HEK293T (cell line): Measurements from ENCODE around the gene OSR1.

ENCODE experiments used
- CTCF ChIA-PET: fragments of 350-600 bp; formaldehyde crosslinking; extraction: SDS; loops from one replicate; lab custom pipeline; 2021; ENCODE audit warnings: antibody characterized with exemption, inconsistent platforms; lab: Yijun Ruan, JAX
- POLR2A ChIA-PET: fragments of 350-600 bp; formaldehyde crosslinking; extraction: SDS; loops from one replicate; lab custom pipeline; 2020; ENCODE audit warnings: antibody characterized with exemption, inconsistent platforms; lab: Yijun Ruan, JAX
- DNase-seq: peaks from one replicate; pipeline ENCODE4 v3.0.0; 2012; ENCODE audit warnings: mixed read lengths; ENCODE audit errors: extremely low spot score
- ARNT ChIP-seq: fragments of 450-650 bp; IDR thresholded peaks from 2 replicates; pipeline ENCODE4 v1.6.1; 2017; ENCODE audit warnings: mild to moderate bottlenecking
- BHLHE40 ChIP-seq: fragments of 450-650 bp; IDR thresholded peaks from 2 replicates; pipeline ENCODE4 v1.6.1; 2016; ENCODE audit warnings: mild to moderate bottlenecking, moderate library complexity, borderline replicate concordance
- CTBP1 ChIP-seq: fragments of 450-650 bp; IDR thresholded peaks from 2 replicates; pipeline ENCODE4 v1.6.1; 2016; ENCODE audit warnings: borderline replicate concordance
- ELF4 ChIP-seq: fragments of 450-650 bp; IDR thresholded peaks from 2 replicates; pipeline ENCODE4 v1.6.1; 2017; ENCODE audit warnings: antibody characterized with exemption
- FOXA1 ChIP-seq: fragments of 450-650 bp; IDR thresholded peaks from 2 replicates; pipeline ENCODE4 v1.6.1; 2016; ENCODE audit warnings: mild to moderate bottlenecking
- FOXK2 ChIP-seq: fragments of 450-650 bp; IDR thresholded peaks from 2 replicates; pipeline ENCODE4 v1.6.1; 2016; ENCODE audit warnings: mild to moderate bottlenecking
- FOXM1 ChIP-seq: fragments of 450-650 bp; IDR thresholded peaks from 2 replicates; pipeline ENCODE4 v1.6.1; 2017; ENCODE audit warnings: mild to moderate bottlenecking, borderline replicate concordance
- HDGF ChIP-seq: fragments of 450-650 bp; IDR thresholded peaks from 2 replicates; pipeline ENCODE4 v1.6.1; 2017; ENCODE audit warnings: antibody characterized with exemption, borderline replicate concordance
- L3MBTL2 ChIP-seq: fragments of 450-650 bp; conservative IDR thresholded peaks from 2 replicates; pipeline ENCODE4 v1.6.1; 2016; ENCODE audit warnings: mild to moderate bottlenecking
- LEF1 ChIP-seq: fragments of 450-650 bp; IDR thresholded peaks from 2 replicates; pipeline ENCODE4 v1.6.1; 2017; ENCODE audit warnings: mild to moderate bottlenecking, borderline replicate concordance
- NFRKB ChIP-seq: fragments of 450-650 bp; IDR thresholded peaks from 2 replicates; pipeline ENCODE4 v1.6.1; 2016; ENCODE audit warnings: mild to moderate bottlenecking, moderate library complexity
- SP1 ChIP-seq: fragments of 450-650 bp; IDR thresholded peaks from 2 replicates; pipeline ENCODE4 v1.6.1; 2017
- SUZ12 ChIP-seq: fragments of 450-650 bp; IDR thresholded peaks from 2 replicates; pipeline ENCODE4 v1.6.1; 2016; ENCODE audit warnings: mild to moderate bottlenecking
- TARDBP ChIP-seq: fragments of 450-650 bp; IDR thresholded peaks from 2 replicates; pipeline ENCODE4 v1.6.1; 2016
- ZNF384 ChIP-seq: fragments of 450-650 bp; IDR thresholded peaks from 2 replicates; pipeline ENCODE4 v1.6.1; 2016
- TF ChIP-seq, protein P1 (sequence below): fragments of 450-650 bp; IDR thresholded peaks from 2 replicates; pipeline ENCODE4 v1.6.1; 2016

OSR1 gene

DNA sequence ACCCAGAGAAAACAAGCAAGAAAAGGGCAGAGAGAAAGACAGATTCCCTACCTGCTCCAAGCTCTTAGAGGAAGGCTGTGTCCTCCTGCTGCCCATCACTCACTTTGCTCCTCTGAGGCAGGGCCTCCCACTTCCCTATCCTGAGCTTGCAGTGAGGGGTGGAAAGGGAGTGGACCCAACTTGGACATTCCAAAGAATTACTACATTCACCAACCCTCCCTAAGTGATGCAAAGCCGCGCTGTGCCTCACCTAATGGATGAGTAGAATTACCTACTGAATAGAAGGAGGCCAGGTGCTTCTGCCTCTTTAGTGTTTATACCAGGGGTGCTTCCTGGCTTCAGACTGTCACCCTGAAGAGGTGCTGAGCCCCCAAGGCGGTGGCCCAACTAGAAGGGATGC, 5.6 kb upstream of the OSR1 start:
- ChIA-PET POLR2A (no interaction called here), CTCF (interaction anchor here (1.2 kb wide), 1 partner anchor 16 kb away, joined by 4 read pairs; no protein-coding TSS in a partner anchor)
- no peak for DNase-seq
- TF ChIP-seq HDGF (no peak), NFRKB (no peak), FOXM1 (no peak), TARDBP (no peak), BHLHE40 (no peak), LEF1 (no peak), ELF4 (no peak), ZNF384 (no peak), FOXA1 (no peak), FOXK2 (no peak), SUZ12 (no peak)
- TF ChIP-seq, protein P1, sequence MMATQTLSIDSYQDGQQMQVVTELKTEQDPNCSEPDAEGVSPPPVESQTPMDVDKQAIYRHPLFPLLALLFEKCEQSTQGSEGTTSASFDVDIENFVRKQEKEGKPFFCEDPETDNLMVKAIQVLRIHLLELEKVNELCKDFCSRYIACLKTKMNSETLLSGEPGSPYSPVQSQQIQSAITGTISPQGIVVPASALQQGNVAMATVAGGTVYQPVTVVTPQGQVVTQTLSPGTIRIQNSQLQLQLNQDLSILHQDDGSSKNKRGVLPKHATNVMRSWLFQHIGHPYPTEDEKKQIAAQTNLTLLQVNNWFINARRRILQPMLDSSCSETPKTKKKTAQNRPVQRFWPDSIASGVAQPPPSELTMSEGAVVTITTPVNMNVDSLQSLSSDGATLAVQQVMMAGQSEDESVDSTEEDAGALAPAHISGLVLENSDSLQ, result no peak

DNA sequence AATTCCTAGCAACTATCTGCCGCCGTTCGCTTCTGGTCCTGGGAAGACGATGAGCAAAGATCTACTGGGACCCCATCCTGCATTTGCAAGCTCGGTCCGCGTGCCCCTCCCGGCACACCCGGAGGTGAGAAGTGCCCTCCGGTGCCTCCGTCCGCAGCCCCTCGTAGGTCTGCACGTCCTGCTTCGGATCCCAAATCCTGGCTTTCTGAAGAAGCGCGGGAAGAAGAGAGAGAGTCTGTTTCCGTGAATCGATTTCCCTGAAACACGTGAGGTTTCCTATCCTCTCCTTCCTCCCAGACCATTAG, 5.0 kb upstream of the OSR1 start:
- ChIA-PET POLR2A (no interaction called here), CTCF (interaction anchor here (0.6 to 1.2 kb wide), 3 partner anchors 15 to 961 kb away, joined by 3 to 4 read pairs (median 3); no protein-coding TSS in a partner anchor)
- TF ChIP-seq L3MBTL2, result no peak
- no peak for TF ChIP-seq SUZ12
- TF ChIP-seq HDGF, result no peak
- no peak for TF ChIP-seq LEF1
- TF ChIP-seq FOXK2, result no peak
- no peak for TF ChIP-seq NFRKB
- TF ChIP-seq FOXA1, result no peak
- DNase-seq, result no peak

DNA sequence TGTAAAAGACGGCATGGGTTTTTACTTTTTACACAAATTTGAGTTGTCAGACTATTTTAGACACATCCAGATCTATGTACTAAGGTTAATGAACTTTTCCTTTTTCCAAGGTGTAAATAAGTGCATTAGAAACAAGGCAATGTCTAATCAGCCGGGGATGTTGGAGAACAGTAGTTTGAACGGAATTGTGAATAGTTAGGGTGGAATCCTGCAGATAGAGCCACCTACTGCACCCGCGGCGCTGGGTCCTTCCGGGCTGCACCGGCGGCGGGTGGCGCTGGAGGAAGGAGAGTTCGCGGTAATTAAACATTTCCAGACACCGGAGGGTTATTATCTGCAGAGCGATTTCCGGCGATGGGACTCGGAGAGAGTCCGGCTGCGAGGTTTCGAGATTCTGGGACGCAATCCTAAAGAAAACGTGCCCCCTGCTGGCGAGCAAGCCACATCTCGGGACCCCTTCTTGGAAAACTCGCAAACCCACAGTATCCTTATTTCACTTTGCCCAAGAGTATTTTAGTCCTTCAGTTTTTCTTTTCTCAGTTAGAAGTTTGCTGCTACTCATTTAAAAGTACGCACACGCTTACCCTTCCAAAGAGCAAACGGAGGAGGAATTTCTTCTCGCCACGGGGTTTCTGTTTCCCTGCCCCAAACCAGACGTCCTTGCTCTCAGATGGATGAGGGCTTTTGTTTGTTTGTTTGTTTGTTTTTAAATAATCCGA, 4.5 kb upstream of the OSR1 start:
- DNase-seq, result peak; percentile 77
- CTCF ChIA-PET, result interaction anchor here (0.6 to 1.2 kb wide), 3 partner anchors 14 to 961 kb away, joined by 3 to 4 read pairs (median 3); no protein-coding TSS in a partner anchor
- TF ChIP-seq ELF4 (no peak), SP1 (no peak), ARNT (no peak), TARDBP (no peak), LEF1 (no peak), NFRKB (no peak), CTBP1 (no peak)
- TF ChIP-seq, protein P1, result no peak
- POLR2A ChIA-PET, result no interaction called here

DNA sequence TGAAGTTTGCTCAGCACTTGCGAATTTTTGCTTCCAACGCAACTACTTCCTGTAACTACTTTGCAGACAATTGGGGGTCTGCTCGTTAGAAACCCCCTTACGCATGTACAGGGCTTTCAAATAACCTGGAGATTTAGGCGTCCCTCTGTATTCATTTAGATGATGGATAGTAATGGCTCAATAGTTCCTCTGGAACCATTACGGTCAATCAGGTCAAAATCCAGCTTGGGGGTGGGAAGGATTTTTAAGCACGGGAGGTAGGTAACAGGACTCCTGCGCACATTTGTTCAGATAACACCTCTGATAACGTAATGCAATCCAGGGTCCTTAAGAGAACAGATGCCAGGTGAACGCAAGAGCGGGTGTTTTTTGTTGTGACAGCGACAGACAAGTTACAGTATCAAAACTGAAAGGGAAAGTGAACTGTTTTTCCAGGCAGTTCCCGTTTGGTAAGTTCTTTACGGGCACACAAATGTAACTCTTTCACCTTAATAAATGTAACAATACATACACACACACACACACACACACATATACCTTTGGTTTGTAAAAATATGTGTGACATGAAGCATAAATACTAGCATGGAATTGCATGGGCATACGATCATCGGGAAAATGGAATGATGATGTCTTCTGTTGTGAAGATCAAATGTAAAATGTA, 3.8 kb upstream of the OSR1 start:
- CTCF ChIA-PET, result no interaction called here
- DNase-seq, result no peak
- POLR2A ChIA-PET, result no interaction called here

DNA sequence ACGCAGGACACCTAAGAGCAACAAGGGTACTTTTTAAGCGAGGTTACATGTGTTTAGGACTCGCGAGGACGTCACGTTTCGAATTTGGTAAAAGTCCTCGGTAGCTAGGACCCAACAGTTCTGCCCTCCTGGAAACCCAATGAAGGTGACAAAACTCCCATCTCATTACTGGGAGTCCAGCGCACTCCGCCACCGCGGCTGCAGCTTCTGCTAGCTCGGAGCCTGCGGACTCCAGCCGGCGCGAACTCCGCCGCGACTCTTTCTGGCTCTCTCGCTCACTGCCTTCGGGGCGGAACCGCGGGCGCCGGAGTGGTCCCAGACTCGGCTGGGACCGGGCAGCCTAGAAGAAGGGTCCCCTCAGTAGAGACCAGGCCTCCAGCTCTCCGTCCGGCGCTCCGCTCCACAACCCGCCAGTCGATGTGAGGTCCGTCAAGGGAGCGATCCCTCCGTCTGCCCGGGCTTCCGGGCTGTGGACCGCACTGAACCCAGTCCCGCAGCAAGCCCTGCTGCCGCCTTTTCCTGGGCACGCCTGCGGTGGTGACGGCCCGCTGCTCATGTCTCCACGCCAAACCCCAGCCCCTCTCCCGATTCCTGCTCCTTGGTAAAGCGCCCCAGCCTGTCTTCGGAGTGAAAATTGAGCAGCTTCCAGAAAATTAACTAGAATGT, 3.0 kb upstream of the OSR1 start:
- TF ChIP-seq TARDBP (no peak), LEF1 (no peak), ELF4 (no peak), NFRKB (no peak), HDGF (no peak), FOXK2 (no peak), L3MBTL2 (no peak), SUZ12 (no peak), CTBP1 (no peak), BHLHE40 (no peak)
- DNase-seq, result no peak
- POLR2A ChIA-PET, result no interaction called here
- CTCF ChIA-PET, result no interaction called here

More for the DNA sequence above, 3.8 kb upstream of the OSR1 start:
- TF ChIP-seq HDGF (no peak), BHLHE40 (no peak), CTBP1 (no peak), SUZ12 (no peak), TARDBP (no peak), SP1 (no peak), FOXK2 (no peak), ELF4 (no peak), LEF1 (no peak), ARNT (no peak), FOXM1 (no peak), L3MBTL2 (no peak), ZNF384 (no peak), FOXA1 (no peak), NFRKB (no peak)
- TF ChIP-seq, protein P1, result no peak

DNA sequence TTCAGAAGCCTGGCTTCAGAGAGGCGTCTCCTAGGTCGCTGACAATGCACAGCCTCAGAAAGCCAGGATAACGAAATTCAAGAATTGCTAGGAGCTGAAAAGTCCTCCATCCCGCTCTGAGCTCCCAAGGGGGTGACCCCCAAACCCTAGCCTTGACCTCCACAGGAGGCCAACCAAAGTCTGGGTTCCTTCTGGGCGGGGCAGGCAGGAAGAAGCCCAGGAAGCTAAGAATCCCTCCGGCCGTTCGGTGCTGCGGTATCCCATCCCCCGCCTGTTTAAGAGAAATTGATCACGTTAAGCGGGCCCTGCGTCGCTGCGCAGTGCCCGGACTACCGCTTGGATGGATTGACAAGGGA, 2.5 kb upstream of the OSR1 start:
- ChIA-PET POLR2A (no interaction called here), CTCF (interaction anchor here (1.1 kb wide), 1 partner anchor 800 kb away, joined by 4 read pairs; the partner anchor contains the start of gene RDH14)
- TF ChIP-seq NFRKB, result no peak
- TF ChIP-seq TARDBP, result no peak
- TF ChIP-seq ZNF384, result no peak
- TF ChIP-seq L3MBTL2, result no peak
- DNase-seq, result no peak
